ENCODE measurements around the gene KLK1. TPM values are rescaled to one million over a fixed set of nuclear protein-coding genes. Genes with fewer than 3 reads are reported as not detected.

The KLK1 gene
- total RNA-seq, 2 donors from 2014 or later, result 104 to 130 TPM

DNA sequence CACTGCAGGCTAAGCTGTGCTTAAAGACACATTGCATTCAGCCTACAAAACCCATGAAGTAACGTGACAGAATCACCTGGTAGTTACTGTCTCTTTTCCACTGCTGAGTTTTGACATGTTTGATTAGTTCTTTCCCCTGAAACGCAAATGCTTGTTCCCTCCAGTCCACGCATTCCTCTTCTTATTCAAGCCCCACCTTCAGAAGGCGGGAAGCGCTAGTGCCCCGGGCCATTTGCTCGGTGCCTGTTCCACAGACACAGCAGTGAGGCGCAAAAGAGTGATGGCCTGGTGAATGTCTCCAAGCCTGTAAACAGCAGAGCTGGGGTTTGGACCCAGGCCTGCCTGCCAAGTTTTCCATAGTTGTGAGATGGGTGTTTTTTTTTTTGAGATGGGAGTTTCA is 22.5 kb downstream of the KLK1 start:
- DNase-seq, result no peak
- no peak overlapping the region for H3K27ac ChIP-seq

GRCh38 chr19:50799547-50799851 is 24.1 kb downstream of the KLK1 start:
- intact Hi-C loops (cut with DNase I), result no loop called here
- Histone ChIP-seq H3K9me3 (no peaks in the 10 kb centered on the region), H3K27me3 (no peaks in the 10 kb centered on the region), H3K4me3 (no peak overlapping the region), H3K27ac (no peak overlapping the region), H3K4me1 (peaks cover 7% of the 10 kb centered on the region), H3K9ac (ENCODE audit: low read depth in 2 of 2, low read length in 2 of 2) (no peak overlapping the region), H3K36me3 (no peaks in the 10 kb centered on the region)
- TF ChIP-seq CTCF (IDR thresholded peaks at IDR 0.05), result no peak
- no peak for DNase-seq

More for the DNA sequence above, 22.5 kb downstream of the KLK1 start:
- intact Hi-C loops (cut with DNase I), result no loop called here
- TF ChIP-seq CTCF (IDR thresholded peaks at IDR 0.05), result no peak
- no peaks in the 10 kb centered on the region for H3K9me3 ChIP-seq
- H3K9ac ChIP-seq (ENCODE audit: low read depth in 2 of 2, low read length in 2 of 2), result no peak overlapping the region
- H3K4me1 ChIP-seq, result peaks cover 7% of the 10 kb centered on the region
- H3K4me3 ChIP-seq, result no peak overlapping the region
- H3K27me3 ChIP-seq, result no peaks in the 10 kb centered on the region
- H3K36me3 ChIP-seq, result no peaks in the 10 kb centered on the region

- no peaks in the 10 kb centered on the region for H3K27me3 ChIP-seq
- peaks cover 7% of the 10 kb centered on the region for H3K4me1 ChIP-seq
- H3K4me3 ChIP-seq, result no peak overlapping the region
- H3K27ac ChIP-seq, result no peak overlapping the region
- DNase-seq, result no peak
- no peak for TF ChIP-seq CTCF (IDR thresholded peaks at IDR 0.05)
- H3K36me3 ChIP-seq, result no peaks in the 10 kb centered on the region
- no peaks in the 10 kb centered on the region for H3K9me3 ChIP-seq
- H3K9ac ChIP-seq (ENCODE audit: low read depth in 2 of 2, low read length in 2 of 2), result no peak overlapping the region
- intact Hi-C loops (cut with DNase I), result no loop called here
Observed at GRCh38 chr19:50798659-50799546, 24.7 kb downstream of the KLK1 start.

DNA sequence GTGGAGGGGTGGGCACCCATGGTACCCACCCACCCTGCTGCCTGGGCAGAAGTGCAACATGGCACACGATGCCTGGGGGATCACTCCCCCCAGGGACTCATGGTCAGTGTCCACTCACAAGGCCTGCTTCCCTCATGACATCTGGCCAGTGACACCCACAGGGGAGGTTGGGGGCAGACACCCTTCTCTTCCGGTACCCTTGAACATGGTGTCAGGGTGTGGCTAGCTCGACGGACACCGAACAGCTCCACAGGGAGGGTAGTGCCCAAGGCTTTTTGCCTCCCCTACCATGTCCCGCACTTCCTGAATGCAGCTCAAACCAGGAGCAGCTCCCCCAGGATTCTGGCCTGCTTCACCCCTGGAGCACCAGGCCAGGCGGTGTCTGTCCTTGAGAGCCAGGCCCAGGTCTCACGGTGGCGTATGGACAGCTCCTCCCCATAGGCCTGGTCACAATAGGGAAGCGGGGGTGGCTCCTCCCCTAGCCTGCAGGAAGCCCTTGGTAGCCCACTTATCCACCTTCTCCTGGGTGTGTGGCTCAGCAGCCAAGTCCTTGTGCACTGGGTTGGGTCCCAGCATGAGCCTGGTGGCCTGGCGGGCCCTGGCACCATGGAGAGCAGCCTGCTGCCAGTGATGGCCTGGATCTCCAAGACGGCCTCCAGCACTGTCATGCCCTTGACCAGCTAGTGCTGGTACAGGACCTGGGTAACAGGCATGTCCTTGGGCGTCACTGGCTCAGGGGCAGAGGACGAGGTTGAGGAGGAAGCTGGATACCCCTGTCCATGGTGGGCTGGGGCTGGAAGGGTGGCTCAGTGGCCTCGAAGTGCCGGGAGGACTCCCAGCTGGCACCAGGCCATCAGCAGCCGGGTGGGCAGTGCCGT is 25.6 kb downstream of the KLK1 start:
- Histone ChIP-seq H3K4me1 (peaks cover 5% of the 10 kb centered on the region), H3K9ac (ENCODE audit: low read depth in 2 of 2, low read length in 2 of 2) (no peak overlapping the region), H3K27ac (no peak overlapping the region), H3K9me3 (no peaks in the 10 kb centered on the region), H3K27me3 (no peaks in the 10 kb centered on the region), H3K36me3 (no peaks in the 10 kb centered on the region), H3K4me3 (no peak overlapping the region)
- intact Hi-C loops (cut with DNase I), result no loop called here
- no peak for TF ChIP-seq CTCF (IDR thresholded peaks at IDR 0.05)
- DNase-seq, result no peak

GRCh38 chr19:50797429-50797780 is 26.2 kb downstream of the KLK1 start:
- no peaks in the 10 kb centered on the region for H3K4me1 ChIP-seq
- H3K9me3 ChIP-seq, result no peaks in the 10 kb centered on the region
- H3K36me3 ChIP-seq, result no peaks in the 10 kb centered on the region
- no peak for DNase-seq
- TF ChIP-seq CTCF (IDR thresholded peaks at IDR 0.05), result no peak
- no peak overlapping the region for H3K27ac ChIP-seq
- no peak overlapping the region for H3K9ac ChIP-seq (ENCODE audit: low read depth in 2 of 2, low read length in 2 of 2)
- H3K27me3 ChIP-seq, result no peaks in the 10 kb centered on the region
- H3K4me3 ChIP-seq, result no peak overlapping the region
- intact Hi-C loops (cut with DNase I), result no loop called here

Measured in colonic mucosa (tissue), 4 donors.